A673 (cell line): Measurements from ENCODE around the gene MOB4.

Experiments
- CTCF ChIP-seq: fragments of 300-800, 200-600 bp; sonication (generic); conservative IDR thresholded peaks from 2 replicates; pipeline ENCODE4 v1.5.1; 2017; ENCODE audit warnings: low read depth, mild to moderate bottlenecking, antibody characterized with exemption, low read length, moderate library complexity, mixed read lengths
- EZH2 ChIP-seq: fragments of 200-600 bp; sonication (generic); IDR thresholded peaks from 2 replicates; pipeline ENCODE4 v1.6.1; 2017; ENCODE audit warnings: borderline replicate concordance, low read depth, mild to moderate bottlenecking, mixed read lengths, antibody characterized with exemption, low read length; ENCODE audit not compliant: poor library complexity, severe bottlenecking

GRCh38 chr2:197504512-197504911 lies 11.4 kb upstream of the MOB4 start:
- TF ChIP-seq CTCF (no peak), EZH2 (no peak)
